ENCODE measurements around the gene ZNF536.

DNA sequence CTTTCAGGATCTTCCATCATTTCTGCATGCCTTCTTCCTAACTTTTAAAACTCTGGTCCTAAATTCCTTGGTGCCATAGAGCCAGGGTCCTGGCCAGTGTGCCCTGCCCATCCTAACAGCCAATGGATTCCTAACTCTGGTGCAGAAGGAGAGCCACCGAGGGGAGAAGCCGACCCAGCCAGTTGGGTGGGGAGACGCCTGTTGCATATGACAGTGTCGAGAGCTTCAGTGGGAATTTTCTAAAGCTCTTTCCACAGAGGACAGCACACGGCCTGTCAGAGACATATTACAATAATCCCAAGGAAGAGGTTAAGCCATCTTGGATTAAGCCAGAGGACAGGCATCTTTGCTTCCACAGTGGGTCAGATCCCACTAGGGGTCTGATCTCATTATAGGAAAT, 180.4 kb downstream of the ZNF536 start:
- TF ChIP-seq, protein P1, sequence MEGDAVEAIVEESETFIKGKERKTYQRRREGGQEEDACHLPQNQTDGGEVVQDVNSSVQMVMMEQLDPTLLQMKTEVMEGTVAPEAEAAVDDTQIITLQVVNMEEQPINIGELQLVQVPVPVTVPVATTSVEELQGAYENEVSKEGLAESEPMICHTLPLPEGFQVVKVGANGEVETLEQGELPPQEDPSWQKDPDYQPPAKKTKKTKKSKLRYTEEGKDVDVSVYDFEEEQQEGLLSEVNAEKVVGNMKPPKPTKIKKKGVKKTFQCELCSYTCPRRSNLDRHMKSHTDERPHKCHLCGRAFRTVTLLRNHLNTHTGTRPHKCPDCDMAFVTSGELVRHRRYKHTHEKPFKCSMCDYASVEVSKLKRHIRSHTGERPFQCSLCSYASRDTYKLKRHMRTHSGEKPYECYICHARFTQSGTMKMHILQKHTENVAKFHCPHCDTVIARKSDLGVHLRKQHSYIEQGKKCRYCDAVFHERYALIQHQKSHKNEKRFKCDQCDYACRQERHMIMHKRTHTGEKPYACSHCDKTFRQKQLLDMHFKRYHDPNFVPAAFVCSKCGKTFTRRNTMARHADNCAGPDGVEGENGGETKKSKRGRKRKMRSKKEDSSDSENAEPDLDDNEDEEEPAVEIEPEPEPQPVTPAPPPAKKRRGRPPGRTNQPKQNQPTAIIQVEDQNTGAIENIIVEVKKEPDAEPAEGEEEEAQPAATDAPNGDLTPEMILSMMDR (IDR thresholded peaks at IDR 0.05) = no peak
- TF ChIP-seq POLR2A (IDR thresholded peaks at IDR 0.05) = no peak

All from esophagus squamous epithelium (tissue), 4 donors.